DOHH2 (cell line): ENCODE measurements around the gene STRIP1.

Experiments
- H3F3A ChIP-seq: fragments of 200-600 bp; sonication (generic), shearing (Covaris generic); 2 replicates; pipeline ENCODE4 v1.6.0; 2016; ENCODE audit warnings: antibody characterized with exemption, mild to moderate bottlenecking; ENCODE audit not compliant: control insufficient read depth, insufficient read depth
- H3K27ac ChIP-seq: fragments of 200-600 bp; sonication (generic); 2 replicates; pipeline ENCODE4 v1.5.1; 2014; ENCODE audit warnings: low read depth, mild to moderate bottlenecking, low read length, moderate library complexity
- H3K27me3 ChIP-seq: fragments of 200-600 bp; sonication (generic); 2 replicates; pipeline ENCODE4 v1.6.1; 2014; ENCODE audit warnings: mild to moderate bottlenecking, low read length, mixed read lengths; ENCODE audit not compliant: control insufficient read depth
- H3K36me3 ChIP-seq: fragments of 200-600 bp; sonication (generic); 2 replicates; pipeline ENCODE4 v1.6.1; 2014; ENCODE audit warnings: mild to moderate bottlenecking, low read length, moderate library complexity, mixed read lengths; ENCODE audit not compliant: control insufficient read depth
- H3K4me1 ChIP-seq: fragments of 200-600 bp; sonication (generic); 2 replicates; pipeline ENCODE4 v1.6.1; 2014; ENCODE audit warnings: mild to moderate bottlenecking, low read length, mixed read lengths; ENCODE audit not compliant: control insufficient read depth
- H3K4me2 ChIP-seq: fragments of 200-600 bp; sonication (generic); 2 replicates; pipeline ENCODE4 v1.6.0; 2014; ENCODE audit warnings: mild to moderate bottlenecking, low read length, moderate library complexity
- H3K4me3 ChIP-seq: fragments of 200-600 bp; sonication (generic); 2 replicates; pipeline ENCODE4 v1.5.1; 2014; ENCODE audit warnings: mild to moderate bottlenecking, low read length, mixed read lengths
- H3K79me2 ChIP-seq: fragments of 200-600 bp; sonication (generic); 2 replicates; pipeline ENCODE4 v1.6.1; 2014; ENCODE audit warnings: mild to moderate bottlenecking, low read length, mixed read lengths; ENCODE audit not compliant: control insufficient read depth
- H3K9me2 ChIP-seq: fragments of 200-600 bp; sonication (generic); replicated peaks from 2 replicates; pipeline ENCODE4 v1.6.1; 2014; ENCODE audit warnings: mild to moderate bottlenecking, low read length, mixed read lengths; ENCODE audit not compliant: control insufficient read depth
- H3K9me3 ChIP-seq: fragments of 200-600 bp; sonication (generic); 2 replicates; pipeline ENCODE4 v1.6.1; 2014; ENCODE audit warnings: antibody characterized with exemption, low read length, mixed read lengths; ENCODE audit not compliant: control insufficient read depth, insufficient read depth
- H4K20me1 ChIP-seq: fragments of 200-600 bp; sonication (generic); 2 replicates; pipeline ENCODE4 v1.6.0; 2014; ENCODE audit warnings: low read depth, mild to moderate bottlenecking, antibody characterized with exemption, low read length, moderate library complexity; ENCODE audit not compliant: control insufficient read depth, insufficient read depth
- EZH2phosphoT487 ChIP-seq: fragments of 200-600 bp; sonication (generic); IDR thresholded peaks from 2 replicates; pipeline ENCODE4 v1.6.1; 2017; ENCODE audit warnings: borderline replicate concordance, mild to moderate bottlenecking, antibody characterized with exemption, low read length, moderate library complexity, mixed read lengths
- TF ChIP-seq, protein P1 (sequence below): fragments of 200-600 bp; sonication (generic); IDR thresholded peaks from one replicate; pipeline ENCODE4 v1.5.1; 2014; ENCODE audit warnings: antibody characterized with exemption, mild to moderate bottlenecking, low read depth, low read length; ENCODE audit not compliant: poor library complexity, severe bottlenecking

Gene STRIP1

DNA sequence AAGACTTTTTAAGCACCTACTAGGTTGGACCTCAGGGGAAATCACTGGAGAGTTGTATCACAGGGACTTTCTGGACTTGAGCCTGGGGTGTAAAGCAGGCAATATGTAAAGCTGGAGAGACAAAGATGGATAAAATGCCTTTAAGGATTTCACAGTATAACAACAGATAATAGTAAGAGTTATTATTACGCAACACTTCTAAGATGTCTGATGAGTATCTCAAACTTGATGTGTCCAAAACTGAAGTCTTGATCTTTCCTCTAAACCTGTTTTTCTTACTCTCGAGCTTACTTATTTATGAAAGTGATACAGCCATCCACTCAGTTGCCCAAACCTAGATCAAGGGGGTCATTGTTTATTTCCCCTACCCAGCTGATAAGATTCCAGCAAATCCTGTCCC lies 2.1 kb upstream of the STRIP1 start:
- Histone ChIP-seq H3K27me3 (no peaks in the 10 kb centered on the region), H3K4me1 (peaks cover 17% of the 10 kb centered on the region), H3K4me2 (no peak overlapping the region), H3K9me2 (no peaks in the 10 kb centered on the region), H3K9me3 (no peaks in the 10 kb centered on the region), H3K27ac (no peak overlapping the region), H3K36me3 (peaks cover 3% of the 10 kb centered on the region; the same call in 1 of the 2 replicates), H4K20me1 (no peaks in the 10 kb centered on the region), H3F3A (no peaks in the 10 kb centered on the region; the same call in 1 of the 2 replicates), H3K4me3 (no peak overlapping the region), H3K79me2 (peaks cover 23% of the 10 kb centered on the region)
- no peak for TF ChIP-seq EZH2phosphoT487
- TF ChIP-seq, protein P1, sequence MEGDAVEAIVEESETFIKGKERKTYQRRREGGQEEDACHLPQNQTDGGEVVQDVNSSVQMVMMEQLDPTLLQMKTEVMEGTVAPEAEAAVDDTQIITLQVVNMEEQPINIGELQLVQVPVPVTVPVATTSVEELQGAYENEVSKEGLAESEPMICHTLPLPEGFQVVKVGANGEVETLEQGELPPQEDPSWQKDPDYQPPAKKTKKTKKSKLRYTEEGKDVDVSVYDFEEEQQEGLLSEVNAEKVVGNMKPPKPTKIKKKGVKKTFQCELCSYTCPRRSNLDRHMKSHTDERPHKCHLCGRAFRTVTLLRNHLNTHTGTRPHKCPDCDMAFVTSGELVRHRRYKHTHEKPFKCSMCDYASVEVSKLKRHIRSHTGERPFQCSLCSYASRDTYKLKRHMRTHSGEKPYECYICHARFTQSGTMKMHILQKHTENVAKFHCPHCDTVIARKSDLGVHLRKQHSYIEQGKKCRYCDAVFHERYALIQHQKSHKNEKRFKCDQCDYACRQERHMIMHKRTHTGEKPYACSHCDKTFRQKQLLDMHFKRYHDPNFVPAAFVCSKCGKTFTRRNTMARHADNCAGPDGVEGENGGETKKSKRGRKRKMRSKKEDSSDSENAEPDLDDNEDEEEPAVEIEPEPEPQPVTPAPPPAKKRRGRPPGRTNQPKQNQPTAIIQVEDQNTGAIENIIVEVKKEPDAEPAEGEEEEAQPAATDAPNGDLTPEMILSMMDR, result no peak

DNA sequence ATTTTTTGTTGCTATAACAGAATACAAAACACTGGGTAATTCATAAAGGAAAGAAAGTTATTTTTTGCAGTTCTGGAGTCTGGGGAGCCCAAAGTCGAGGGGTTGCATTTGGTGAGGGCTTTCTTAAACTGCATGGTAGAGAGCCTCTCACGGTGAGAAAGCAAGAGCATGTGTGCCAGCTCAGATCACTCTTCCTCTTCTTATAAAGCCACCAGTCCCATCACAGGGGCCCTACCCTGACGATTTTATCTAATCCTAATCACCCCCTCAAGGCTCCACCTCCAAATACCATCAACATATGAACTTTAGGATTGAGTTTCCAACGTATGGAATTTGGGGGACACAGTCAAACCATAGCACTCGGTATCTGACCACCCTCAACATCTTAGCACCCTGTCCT lies 1.0 kb upstream of the STRIP1 start:
- no peak for TF ChIP-seq EZH2phosphoT487
- TF ChIP-seq, protein P1, result no peak
- H3K9me2 ChIP-seq, result no peaks in the 10 kb centered on the region
- H3K9me3 ChIP-seq, result no peaks in the 10 kb centered on the region
- no peaks in the 10 kb centered on the region for H3K27me3 ChIP-seq
- peak overlapping the region; percentile 78; the same call in 1 of the 2 replicates for H3K4me3 ChIP-seq
- peaks cover 11% of the 10 kb centered on the region for H3K36me3 ChIP-seq
- no peak overlapping the region for H3K27ac ChIP-seq
- H3F3A ChIP-seq, result no peaks in the 10 kb centered on the region
- peaks cover 17% of the 10 kb centered on the region for H3K4me1 ChIP-seq
- H4K20me1 ChIP-seq, result no peaks in the 10 kb centered on the region
- H3K79me2 ChIP-seq, result peaks cover 23% of the 10 kb centered on the region
- no peak overlapping the region for H3K4me2 ChIP-seq

DNA sequence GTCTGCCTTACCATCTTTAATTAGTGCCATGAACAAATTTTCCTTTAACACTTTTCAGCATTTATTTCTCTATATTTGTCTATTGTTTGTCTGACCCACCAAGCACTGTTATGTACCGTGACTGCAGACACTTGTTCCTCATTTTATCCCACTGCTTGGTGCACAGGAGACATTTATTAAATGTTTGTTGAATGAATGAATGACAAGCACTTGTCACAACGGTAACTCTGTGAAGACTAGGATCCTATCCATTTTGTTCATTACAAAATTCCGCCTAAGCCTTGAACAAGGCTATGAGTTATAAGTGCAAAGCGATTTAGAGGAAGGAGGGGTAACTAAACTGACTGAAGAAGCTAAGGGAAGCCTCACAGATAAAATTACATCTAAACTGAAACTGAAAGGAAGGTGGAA lies 379 bp upstream of the STRIP1 start:
- Histone ChIP-seq H3K4me1 (peaks cover 17% of the 10 kb centered on the region), H3K79me2 (peaks cover 23% of the 10 kb centered on the region), H3K36me3 (peaks cover 17% of the 10 kb centered on the region), H3K4me2 (peak overlapping the region; percentile 72), H4K20me1 (no peaks in the 10 kb centered on the region), H3K4me3 (peak overlapping the region; percentile 78), H3K9me2 (no peaks in the 10 kb centered on the region), H3K27ac (no peak overlapping the region), H3K9me3 (no peaks in the 10 kb centered on the region), H3K27me3 (no peaks in the 10 kb centered on the region), H3F3A (no peaks in the 10 kb centered on the region)
- TF ChIP-seq, protein P1, result no peak
- no peak for TF ChIP-seq EZH2phosphoT487
